Endothelial cell of umbilical vein (primary cell): ENCODE measurements around the gene RAPGEF4. TPM values are rescaled to one million over a fixed set of nuclear protein-coding genes. Genes with fewer than 3 reads are reported as not detected.

Source experiments
- BruUV-seq: library from RNA; stranded (reverse); fragments of 400-500 nt; replicated peaks from 2 replicates; lab custom pipeline; 2021; lab: Mats Ljungman, UMichigan
- CTCF ChIA-PET: fragments of 300-600, 350-600 bp; sonication (Branson Sonifier 250); formaldehyde crosslinking; loops from one replicate; lab custom pipeline; 2021; ENCODE audit warnings: antibody characterized with exemption, inconsistent platforms; lab: Charles Lee
- POLR2A ChIA-PET: fragments of 300-600, 350-600 bp; sonication (Branson Sonifier 250); formaldehyde crosslinking; loops from one replicate; lab custom pipeline; 2021; ENCODE audit warnings: antibody characterized with exemption, inconsistent platforms; lab: Charles Lee
- DNase-seq: peaks from one replicate; pipeline ENCODE4 v3.0.0-alpha.2; 2011; ENCODE audit warnings: low read depth, low spot score
- FAIRE-seq: peaks from 2 replicates; lab custom pipeline; 2011; peaks lifted over from hg19 to GRCh38; lab: Jason Lieb, UNC
- H2AFZ ChIP-seq: 2 replicates; pipeline ENCODE4 v1.6.0; 2012; ENCODE audit warnings: low read depth, low read length, control low read depth, inconsistent platforms
- H3K27ac ChIP-seq: 2 replicates; pipeline ENCODE4 v1.5.1; 2011; ENCODE audit warnings: low read depth, mild to moderate bottlenecking, control low read depth, low read length, moderate library complexity; ENCODE audit not compliant: insufficient read depth
- H3K27me3 ChIP-seq, 2 experiments: 2 replicates each; pipeline versions ENCODE4 v1.6.0 to v1.6.1; 2011; ENCODE audit warnings: low read length in 2 of 2, mixed read lengths in 1 of 2; ENCODE audit not compliant: control insufficient read depth in 2 of 2, insufficient read depth in 2 of 2
- H3K36me3 ChIP-seq, 2 experiments: 2 replicates in 1 of 2; 3 replicates in 1 of 2; pipeline ENCODE4 v1.5.1; 2011; ENCODE audit warnings: low read length in 2 of 2, mild to moderate bottlenecking in 1 of 2, moderate library complexity in 1 of 2; ENCODE audit not compliant: control insufficient read depth in 2 of 2, insufficient read depth in 2 of 2; ENCODE audit errors: extremely low read depth in 1 of 2
- H3K4me1 ChIP-seq: 3 replicates; pipeline ENCODE4 v1.5.1; 2011; ENCODE audit warnings: mild to moderate bottlenecking, low read length; ENCODE audit not compliant: control insufficient read depth, insufficient read depth; ENCODE audit errors: extremely low read depth
- H3K4me2 ChIP-seq: 2 replicates; pipeline ENCODE4 v1.6.1; 2011; ENCODE audit warnings: low read length, control low read depth, mixed read lengths; ENCODE audit not compliant: insufficient read depth
- H3K4me3 ChIP-seq, 3 experiments: fragments of 200-600 bp in 1 of 3; sonication (generic), shearing (Covaris generic) in 1 of 3; replicated peaks in 1 of 3; 2 replicates each; pipeline ENCODE4 v1.5.1; 2011 to 2016; ENCODE audit warnings: control low read depth in 3 of 3, low read length in 3 of 3, mild to moderate bottlenecking in 2 of 3, inconsistent platforms in 1 of 3, low read depth in 1 of 3, moderate library complexity in 1 of 3; ENCODE audit not compliant: insufficient read depth in 1 of 3
- H3K79me2 ChIP-seq: 2 replicates; pipeline ENCODE4 v1.6.0; 2012; ENCODE audit warnings: low read length, inconsistent platforms; ENCODE audit not compliant: control insufficient read depth, insufficient read depth
- H3K9ac ChIP-seq: replicated peaks from 2 replicates; pipeline ENCODE3; 2011; ENCODE audit warnings: low read length, control low read depth; ENCODE audit not compliant: insufficient read depth; ENCODE audit errors: extremely low read depth
- H3K9me1 ChIP-seq: replicated peaks from 3 replicates; pipeline ENCODE4 v1.6.0; 2011; ENCODE audit warnings: mild to moderate bottlenecking, low read length; ENCODE audit not compliant: control insufficient read depth, insufficient read depth; ENCODE audit errors: extremely low read depth
- H3K9me3 ChIP-seq: replicated peaks from 2 replicates; pipeline ENCODE4 v1.5.1; 2012; ENCODE audit warnings: low read length, inconsistent platforms; ENCODE audit not compliant: control insufficient read depth, insufficient read depth
- H4K20me1 ChIP-seq: replicated peaks from 2 replicates; pipeline ENCODE3; 2011; ENCODE audit warnings: mild to moderate bottlenecking, low read length; ENCODE audit not compliant: control insufficient read depth, insufficient read depth; ENCODE audit errors: extremely low read depth
- EZH2 ChIP-seq: IDR thresholded peaks from 2 replicates; pipeline ENCODE4 v1.6.1; 2012; ENCODE audit warnings: borderline replicate concordance, low read depth, mild to moderate bottlenecking, moderate library complexity, low read length, inconsistent platforms; ENCODE audit not compliant: severe bottlenecking
- FOS ChIP-seq: IDR thresholded peaks from 2 replicates; pipeline ENCODE4 v1.6.1; 2011; ENCODE audit warnings: mild to moderate bottlenecking, low read length, moderate library complexity, borderline replicate concordance; ENCODE audit not compliant: insufficient read depth
- JUN ChIP-seq: IDR thresholded peaks from 2 replicates; pipeline ENCODE4 v1.6.1; 2011; ENCODE audit warnings: borderline replicate concordance, low read depth; ENCODE audit not compliant: insufficient read length, insufficient read depth
- MYC ChIP-seq: IDR thresholded peaks from one replicate; pipeline ENCODE4 v1.6.1; 2011; ENCODE audit warnings: mild to moderate bottlenecking, low read depth, low read length
- POLR2A ChIP-seq: IDR thresholded peaks from 2 replicates; pipeline ENCODE4 v1.6.1; 2012; ENCODE audit warnings: low read depth, mild to moderate bottlenecking, control low read depth, low read length
- POLR2AphosphoS5 ChIP-seq: IDR thresholded peaks from 2 replicates; pipeline ENCODE4 v1.6.1; 2012; ENCODE audit warnings: low read depth, mild to moderate bottlenecking, control low read depth, low read length, moderate library complexity; ENCODE audit not compliant: insufficient read depth
- dilution Hi-C: fragments of 300-500 bp; cut with MboI; formaldehyde crosslinking; loops from one replicate; pipeline ENCODE4 v1.15.0; 2019; ENCODE audit warnings: low sequenced_read_pairs; ENCODE audit not compliant: extremely low pct_ligation_motif_present
- intact Hi-C: fragments of 100-400 bp; cut with micrococcal nuclease; formaldehyde crosslinking; loops from one replicate; pipeline ENCODE4 v1.10.0; 2022
- polyA plus RNA-seq, 4 experiments: library from polyadenylated mRNA; depleted of rRNA in 3 of 4; stranded (reverse) in 3 of 4; unstranded in 1 of 4; fragments of >200 nt; gene quantifications; 2 replicates each; pipeline versions ENCODE4 v1.2.1 to v1.2.3, GENCODE V29; 2011 to 2012; ENCODE audit warnings: missing spikeins in 1 of 4
- total RNA-seq: library from RNA; stranded (reverse); gene quantifications from 2 replicates; pipeline ENCODE4 v1.2.3, GENCODE V29; 2021
- TF ChIP-seq, protein P1 (sequence below), 2 donors: IDR thresholded peaks; 1 replicate in 1 of 2; 2 replicates in 1 of 2; pipeline ENCODE4 v1.5.1; 2011; ENCODE audit warnings: low read length in 2 of 2, mild to moderate bottlenecking in 2 of 2, moderate library complexity in 2 of 2, control low read depth in 1 of 2, inconsistent platforms in 1 of 2, low read depth in 1 of 2; ENCODE audit not compliant: insufficient read depth in 1 of 2; ENCODE audit errors: extremely low read depth in 1 of 2

The RAPGEF4 gene
- total and polyA plus RNA-seq, 2 donors (not counting 3 experiments of a cell fraction or from before 2014, with no cell fraction given), result 7.2 to 9.2 TPM

DNA sequence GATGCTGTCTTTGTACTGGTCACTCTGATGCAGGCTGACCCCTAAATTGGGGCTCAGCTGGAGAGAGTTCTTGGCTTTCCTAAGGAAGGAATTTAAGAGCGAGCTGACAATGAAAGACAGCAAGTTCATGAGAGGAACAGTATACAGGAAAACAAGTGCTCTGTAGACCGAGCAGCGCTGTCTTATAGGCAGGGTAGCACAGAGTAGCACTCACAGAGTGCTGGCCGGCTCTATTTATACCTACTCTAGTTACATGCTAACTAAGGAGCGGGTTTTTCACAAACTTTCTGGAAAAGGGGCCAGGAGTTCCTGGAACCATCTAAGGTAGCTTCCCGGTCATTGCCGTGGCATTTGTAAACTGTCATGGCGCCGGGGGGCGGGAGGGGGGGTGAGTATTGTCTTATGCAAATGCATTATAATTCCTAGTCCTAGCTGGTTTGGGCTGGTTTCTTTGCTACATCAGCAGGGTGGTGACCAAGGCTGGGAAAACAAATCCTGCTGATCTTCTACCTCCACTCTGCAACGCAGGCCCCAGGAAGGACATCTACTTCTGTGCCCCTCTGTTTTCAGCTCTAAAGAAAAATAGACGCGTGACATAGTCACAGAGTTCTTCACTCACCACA, 308.4 kb downstream of the RAPGEF4 start:
- POLR2A ChIA-PET, result no interaction called here
- Histone ChIP-seq H2AFZ (no peak overlapping the region), H4K20me1 (no peaks in the 10 kb centered on the region), H3K27ac (no peak overlapping the region), H3K9me3 (no peaks in the 10 kb centered on the region), H3K4me3 (no peak overlapping the region), H3K27me3 (no peaks in the 10 kb centered on the region), H3K4me2 (no peak overlapping the region), H3K9me1 (no peaks in the 10 kb centered on the region), H3K9ac (no peak overlapping the region), H3K36me3 (no peaks in the 10 kb centered on the region), H3K4me1 (peaks cover 5% of the 10 kb centered on the region), H3K79me2 (no peaks in the 10 kb centered on the region)
- CTCF ChIA-PET, result no interaction called here
- dilution Hi-C loops (no loop called here), intact Hi-C loops (no loop called here)
- TF ChIP-seq MYC (no peak), FOS (no peak)
- TF ChIP-seq, protein P1, sequence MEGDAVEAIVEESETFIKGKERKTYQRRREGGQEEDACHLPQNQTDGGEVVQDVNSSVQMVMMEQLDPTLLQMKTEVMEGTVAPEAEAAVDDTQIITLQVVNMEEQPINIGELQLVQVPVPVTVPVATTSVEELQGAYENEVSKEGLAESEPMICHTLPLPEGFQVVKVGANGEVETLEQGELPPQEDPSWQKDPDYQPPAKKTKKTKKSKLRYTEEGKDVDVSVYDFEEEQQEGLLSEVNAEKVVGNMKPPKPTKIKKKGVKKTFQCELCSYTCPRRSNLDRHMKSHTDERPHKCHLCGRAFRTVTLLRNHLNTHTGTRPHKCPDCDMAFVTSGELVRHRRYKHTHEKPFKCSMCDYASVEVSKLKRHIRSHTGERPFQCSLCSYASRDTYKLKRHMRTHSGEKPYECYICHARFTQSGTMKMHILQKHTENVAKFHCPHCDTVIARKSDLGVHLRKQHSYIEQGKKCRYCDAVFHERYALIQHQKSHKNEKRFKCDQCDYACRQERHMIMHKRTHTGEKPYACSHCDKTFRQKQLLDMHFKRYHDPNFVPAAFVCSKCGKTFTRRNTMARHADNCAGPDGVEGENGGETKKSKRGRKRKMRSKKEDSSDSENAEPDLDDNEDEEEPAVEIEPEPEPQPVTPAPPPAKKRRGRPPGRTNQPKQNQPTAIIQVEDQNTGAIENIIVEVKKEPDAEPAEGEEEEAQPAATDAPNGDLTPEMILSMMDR (IDR thresholded peaks at IDR 0.05; ENCODE audit: extremely low read depth in 1 of 2, insufficient read depth in 1 of 2, low read depth in 1 of 2, low read length in 2 of 2), result no peak
- BruUV-seq, result no TSS peak
- DNase-seq (no peak), FAIRE-seq (no peak)

DNA sequence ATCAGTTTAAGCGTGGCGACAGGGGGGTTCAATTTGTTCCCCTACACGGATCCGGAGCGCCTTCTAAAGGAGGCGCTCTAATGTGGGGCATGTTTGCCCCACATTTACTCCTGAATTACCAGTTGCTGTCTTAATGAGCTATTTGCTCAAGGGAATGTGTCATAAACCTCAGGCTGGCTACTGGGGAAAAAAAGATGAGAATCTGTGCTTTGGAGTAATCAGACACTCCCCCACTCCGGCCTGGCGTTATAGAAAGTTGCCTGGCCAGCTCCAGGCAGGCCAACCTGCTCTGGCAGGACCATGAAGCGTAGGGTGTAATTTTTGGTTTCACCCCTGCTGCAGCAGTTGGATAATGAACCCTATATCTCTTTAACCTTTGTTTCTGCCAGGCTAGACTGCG, 309.0 kb downstream of the RAPGEF4 start:
- Histone ChIP-seq H3K4me1 (peaks cover 11% of the 10 kb centered on the region), H3K9ac (no peak overlapping the region), H4K20me1 (no peaks in the 10 kb centered on the region), H3K36me3 (no peaks in the 10 kb centered on the region), H3K4me3 (no peak overlapping the region), H2AFZ (no peak overlapping the region), H3K9me3 (no peaks in the 10 kb centered on the region), H3K27me3 (no peaks in the 10 kb centered on the region), H3K79me2 (no peaks in the 10 kb centered on the region), H3K4me2 (no peak overlapping the region), H3K9me1 (no peaks in the 10 kb centered on the region), H3K27ac (no peak overlapping the region)
- ChIA-PET POLR2A (no interaction called here), CTCF (no interaction called here)
- no peak for TF ChIP-seq EZH2
- TF ChIP-seq POLR2A, result no peak
- TF ChIP-seq FOS, result no peak
- no peak for TF ChIP-seq MYC
- TF ChIP-seq, protein P1 (IDR thresholded peaks at IDR 0.05; ENCODE audit: extremely low read depth in 1 of 2, insufficient read depth in 1 of 2, low read depth in 1 of 2, low read length in 2 of 2), result no peak
- no peak for TF ChIP-seq POLR2AphosphoS5
- no peak for TF ChIP-seq JUN
- no peak for FAIRE-seq
- no TSS peak for BruUV-seq
- intact Hi-C loops, result no loop called here
- dilution Hi-C loops, result no loop called here
- DNase-seq, result no peak
